ENCODE measurements around the gene CCDC154.
A peak's percentile ranks its signal among the peaks of the same experiment; 100 is the strongest.

Gene CCDC154

DNA sequence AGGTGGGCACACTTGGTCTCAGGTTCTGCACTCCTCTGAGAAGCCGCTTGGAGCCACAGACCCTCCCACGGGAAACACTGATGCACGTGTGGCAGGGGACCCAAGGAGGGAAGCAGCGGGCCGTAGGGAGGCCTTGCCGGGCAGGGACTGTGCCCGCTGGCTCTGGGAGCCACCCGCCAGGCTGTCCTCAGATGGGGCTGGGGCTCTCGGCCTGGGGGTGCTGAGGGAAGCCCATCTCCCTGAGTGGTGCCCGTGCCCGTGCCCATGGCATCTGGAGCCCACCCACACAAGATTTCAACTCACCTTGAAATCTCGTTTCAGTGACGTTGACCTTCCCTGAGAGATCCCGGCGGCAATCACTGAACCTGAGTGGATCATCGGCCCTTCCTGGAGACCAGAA lies 12.6 kb upstream of the CCDC154 start:
- Histone ChIP-seq H3K9me3 (no peaks in the 10 kb centered on the region), H3K4me1 (no peaks in the 10 kb centered on the region), H3K4me3 (ENCODE audit: low read depth, low read length) (no peak overlapping the region), H3K27me3 (no peaks in the 10 kb centered on the region), H3K36me3 (peaks cover 36% of the 10 kb centered on the region)
- TF ChIP-seq, protein P1, sequence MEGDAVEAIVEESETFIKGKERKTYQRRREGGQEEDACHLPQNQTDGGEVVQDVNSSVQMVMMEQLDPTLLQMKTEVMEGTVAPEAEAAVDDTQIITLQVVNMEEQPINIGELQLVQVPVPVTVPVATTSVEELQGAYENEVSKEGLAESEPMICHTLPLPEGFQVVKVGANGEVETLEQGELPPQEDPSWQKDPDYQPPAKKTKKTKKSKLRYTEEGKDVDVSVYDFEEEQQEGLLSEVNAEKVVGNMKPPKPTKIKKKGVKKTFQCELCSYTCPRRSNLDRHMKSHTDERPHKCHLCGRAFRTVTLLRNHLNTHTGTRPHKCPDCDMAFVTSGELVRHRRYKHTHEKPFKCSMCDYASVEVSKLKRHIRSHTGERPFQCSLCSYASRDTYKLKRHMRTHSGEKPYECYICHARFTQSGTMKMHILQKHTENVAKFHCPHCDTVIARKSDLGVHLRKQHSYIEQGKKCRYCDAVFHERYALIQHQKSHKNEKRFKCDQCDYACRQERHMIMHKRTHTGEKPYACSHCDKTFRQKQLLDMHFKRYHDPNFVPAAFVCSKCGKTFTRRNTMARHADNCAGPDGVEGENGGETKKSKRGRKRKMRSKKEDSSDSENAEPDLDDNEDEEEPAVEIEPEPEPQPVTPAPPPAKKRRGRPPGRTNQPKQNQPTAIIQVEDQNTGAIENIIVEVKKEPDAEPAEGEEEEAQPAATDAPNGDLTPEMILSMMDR (IDR thresholded peaks at IDR 0.05; ENCODE audit: low read depth, low read length): no peak
- DNase-seq: no peak

DNA sequence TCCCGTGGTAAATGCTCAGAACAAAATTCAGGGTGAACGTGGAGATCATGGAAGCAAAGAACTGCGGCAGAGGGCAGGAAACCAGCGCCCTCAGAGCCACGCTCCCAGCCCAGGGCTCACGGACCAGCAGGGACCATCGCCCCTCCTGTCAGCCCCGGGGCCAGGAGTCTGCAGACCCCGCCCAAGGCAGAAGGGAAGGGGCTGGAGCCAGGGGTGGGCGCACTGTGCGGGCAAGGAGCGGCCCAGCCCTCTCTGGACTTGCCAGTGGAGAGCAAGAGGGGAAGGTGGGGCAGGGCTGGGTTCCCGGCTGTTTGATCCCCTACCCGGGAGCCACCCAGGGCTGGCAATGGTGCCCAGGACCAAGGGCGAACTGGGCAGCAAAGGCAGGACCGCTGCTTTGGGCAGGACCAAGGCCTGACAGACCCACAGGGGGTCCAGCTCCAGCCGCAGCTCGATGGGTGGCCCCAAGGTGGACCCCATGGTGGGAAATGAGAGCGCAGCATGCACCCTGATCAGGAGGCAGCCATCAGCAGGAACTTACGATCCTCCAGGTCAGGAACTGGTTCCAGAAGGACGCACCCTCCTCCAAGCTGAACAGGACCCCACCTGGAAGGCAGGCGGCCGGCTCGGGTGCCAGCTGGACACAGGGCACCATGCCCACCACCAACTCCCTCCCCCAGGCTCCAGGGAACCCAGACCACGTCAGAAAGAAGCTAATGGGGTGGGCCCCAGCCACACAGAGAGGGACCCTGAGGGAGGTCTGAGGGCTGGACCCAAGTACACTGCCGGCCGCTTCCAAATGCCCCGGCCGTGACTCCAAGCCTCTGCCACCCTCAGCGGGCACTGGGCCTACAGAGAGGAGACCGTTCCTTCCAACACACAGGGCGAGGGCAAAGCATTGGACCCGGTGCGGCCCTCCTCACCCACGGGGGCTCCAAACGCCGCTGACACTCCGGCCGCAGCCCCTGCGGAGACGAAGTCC lies 11.1 kb upstream of the CCDC154 start:
- no peaks in the 10 kb centered on the region for H3K9me3 ChIP-seq
- TF ChIP-seq, protein P1 (IDR thresholded peaks at IDR 0.05; ENCODE audit: low read depth, low read length): no peak
- H3K4me3 ChIP-seq (ENCODE audit: low read depth, low read length): no peak overlapping the region
- peaks cover 32% of the 10 kb centered on the region for H3K36me3 ChIP-seq
- no peak for DNase-seq
- no peaks in the 10 kb centered on the region for H3K4me1 ChIP-seq
- H3K27me3 ChIP-seq: no peaks in the 10 kb centered on the region

DNA sequence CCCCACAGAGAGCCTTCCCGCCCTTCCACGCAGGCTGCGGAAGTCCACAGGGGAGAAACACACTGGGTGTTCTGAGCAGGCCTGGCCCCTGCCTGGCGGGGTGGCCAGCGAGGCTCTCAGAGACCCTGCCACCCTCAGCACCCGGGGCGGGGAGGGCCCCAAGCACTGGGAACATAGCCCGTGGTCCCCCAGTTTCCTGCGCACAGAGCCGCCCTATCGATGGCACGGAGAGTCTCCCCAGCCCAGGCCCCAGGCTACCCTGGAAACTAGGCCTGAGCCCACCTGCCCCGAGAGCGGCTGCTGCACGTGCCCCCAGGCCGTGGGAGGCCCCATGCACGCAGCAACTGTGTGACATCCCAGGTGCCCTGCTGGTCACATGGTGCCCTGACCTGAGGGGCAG lies 10.2 kb upstream of the CCDC154 start:
- Histone ChIP-seq H3K36me3 (peaks cover 27% of the 10 kb centered on the region), H3K4me3 (ENCODE audit: low read depth, low read length) (no peak overlapping the region), H3K4me1 (no peaks in the 10 kb centered on the region), H3K27me3 (no peaks in the 10 kb centered on the region), H3K9me3 (no peaks in the 10 kb centered on the region)
- TF ChIP-seq, protein P1 (IDR thresholded peaks at IDR 0.05; ENCODE audit: low read depth, low read length): no peak
- peak; percentile 6 for DNase-seq

DNA sequence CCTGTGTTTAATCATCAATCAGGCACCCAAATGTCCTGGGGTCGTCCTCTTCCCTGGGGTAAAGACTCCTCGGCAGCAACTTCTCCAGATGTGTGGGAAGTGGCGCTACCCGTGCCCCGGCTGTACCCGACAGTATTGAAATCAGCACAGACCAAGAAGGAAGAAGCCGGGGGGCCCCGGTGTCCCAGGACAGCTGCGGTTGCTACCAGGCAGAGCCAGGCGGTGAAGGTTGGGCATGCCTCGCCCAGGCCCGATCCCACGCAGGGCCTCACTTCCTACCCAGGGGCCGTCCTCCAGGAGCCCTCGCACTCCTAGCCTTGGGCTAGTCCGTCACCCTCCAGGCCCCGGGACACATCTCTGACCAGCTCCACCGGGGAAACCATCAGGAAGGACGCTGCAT lies 9.0 kb upstream of the CCDC154 start:
- Histone ChIP-seq H3K9me3 (no peaks in the 10 kb centered on the region), H3K27me3 (no peaks in the 10 kb centered on the region), H3K36me3 (peaks cover 23% of the 10 kb centered on the region), H3K4me1 (no peaks in the 10 kb centered on the region), H3K4me3 (ENCODE audit: low read depth, low read length) (no peak overlapping the region)
- TF ChIP-seq, protein P1 (IDR thresholded peaks at IDR 0.05; ENCODE audit: low read depth, low read length): no peak
- DNase-seq: no peak

DNA sequence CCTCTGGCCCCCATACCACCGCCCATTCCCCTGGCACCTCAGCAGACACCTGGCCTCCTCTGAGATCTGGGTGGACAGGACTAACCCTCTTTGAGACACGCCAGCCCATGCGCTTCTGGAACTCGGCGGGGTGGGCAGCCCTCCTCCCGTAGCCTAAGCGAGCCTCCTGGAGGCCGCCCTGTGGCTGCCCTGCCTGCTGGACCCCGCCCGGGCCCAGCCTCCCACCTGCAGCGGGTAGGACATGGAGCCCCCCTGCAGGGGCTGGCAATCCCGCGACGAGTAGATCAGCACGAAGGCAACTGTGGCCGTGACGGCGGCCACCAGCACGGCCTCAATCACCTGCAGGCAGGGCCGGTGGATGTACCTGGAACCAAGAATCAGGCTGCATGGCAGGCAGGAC lies 8.2 kb upstream of the CCDC154 start:
- Histone ChIP-seq H3K27me3 (no peaks in the 10 kb centered on the region), H3K4me3 (ENCODE audit: low read depth, low read length) (no peak overlapping the region), H3K36me3 (peaks cover 28% of the 10 kb centered on the region), H3K4me1 (no peaks in the 10 kb centered on the region), H3K9me3 (no peaks in the 10 kb centered on the region)
- TF ChIP-seq, protein P1 (IDR thresholded peaks at IDR 0.05; ENCODE audit: low read depth, low read length): no peak
- no peak for DNase-seq

All from BE2C (cell line).